Breast epithelium (tissue), 3 donors: ENCODE data around the gene PIGV.

Source experiments
- CTCF ChIP-seq, 3 donors: fragments of 450-650 bp; IDR thresholded peaks; one replicate each; pipeline ENCODE4 v1.5.1; 2016 to 2017; ENCODE audit warnings: antibody characterized with exemption in 3 of 3, mild to moderate bottlenecking in 3 of 3, moderate library complexity in 3 of 3
- POLR2A ChIP-seq: fragments of 450-650 bp; IDR thresholded peaks from one replicate; pipeline ENCODE4 v1.6.1; 2016; ENCODE audit warnings: antibody characterized with exemption, mild to moderate bottlenecking, moderate library complexity
- POLR2AphosphoS5 ChIP-seq, 3 donors: sonication (generic); formaldehyde crosslinking; IDR thresholded peaks; one replicate each; pipeline ENCODE4 v1.6.1; 2017; ENCODE audit warnings: antibody characterized with exemption in 3 of 3

- TF ChIP-seq CTCF (IDR thresholded peaks at IDR 0.05) (no peak), POLR2A (no peak), POLR2AphosphoS5 (IDR thresholded peaks at IDR 0.05) (no peak)
These were observed 26.6 kb downstream of the PIGV start for GRCh38 chr1:26814377-26814776.
